Right hindlimb (tissue), 1 donor: Measurements from ENCODE around the gene EYS.
A peak's percentile ranks its signal among the peaks of the same experiment; 100 is the strongest.
"Not testable (repeated sequence)": the region's sequence is repeated elsewhere in the genome, so short reads cannot be mapped to it uniquely, and the experiment has no call there.

ENCODE experiments used
- DNase-seq: peaks from one replicate; pipeline ENCODE4 v3.0.0-alpha.2; 2018

Gene EYS

DNA sequence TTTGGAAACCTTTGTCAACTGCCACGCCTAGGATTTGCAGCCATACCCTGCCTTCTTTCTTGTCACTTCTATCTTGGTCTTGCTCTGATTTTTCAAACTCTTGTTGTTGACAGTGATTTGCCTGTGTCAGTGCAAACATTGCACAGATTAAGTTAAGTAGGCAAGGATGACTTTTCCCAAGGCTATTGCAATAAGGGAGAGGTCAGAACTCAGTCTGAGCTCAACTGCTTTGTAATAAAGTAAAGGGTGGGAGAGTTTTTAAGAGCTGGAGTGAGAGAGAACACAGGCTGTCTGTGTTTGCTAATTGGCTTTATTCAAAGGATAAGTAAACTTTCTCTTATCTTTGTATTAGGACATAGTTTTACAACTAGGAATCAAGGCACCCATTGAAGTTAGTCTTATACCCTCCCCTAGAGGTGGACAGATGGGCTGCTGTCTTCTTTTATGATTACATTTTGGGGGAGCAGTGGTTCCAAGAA, 1622.8 kb downstream of the EYS start:
- no peak for DNase-seq

- DNase-seq = no peak
These were observed 1623.8 kb downstream of the EYS start for GRCh38 chr6:64083261-64083660.

DNA sequence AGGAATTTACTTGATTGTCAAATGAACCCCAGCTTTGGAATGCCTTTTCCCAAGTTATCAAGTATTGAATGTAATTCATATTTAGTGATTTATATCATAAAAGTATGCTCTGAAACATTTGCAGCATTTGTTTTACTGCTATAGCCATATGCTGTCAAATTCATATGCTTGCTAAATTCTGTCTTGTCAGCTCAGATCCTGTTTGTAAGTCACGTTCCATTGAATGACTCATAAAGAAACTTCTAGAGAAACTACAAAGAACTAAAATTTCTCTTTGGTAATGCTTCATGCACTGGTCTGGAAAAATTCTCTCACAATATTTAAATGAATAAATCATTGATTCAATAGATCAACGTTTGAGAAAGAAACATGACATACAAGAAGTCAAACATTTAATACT, 1625.6 kb downstream of the EYS start:
- no peak for DNase-seq

GRCh38 chr6:64074981-64075380, 1632.0 kb downstream of the EYS start:
- DNase-seq = no peak

- no peak for DNase-seq
These were observed 1634.3 kb downstream of the EYS start for GRCh38 chr6:64072686-64073085.

- DNase-seq = no peak
These were observed 1642.1 kb downstream of the EYS start for GRCh38 chr6:64064919-64065318.

- no peak for DNase-seq
These were observed 1643.9 kb downstream of the EYS start for GRCh38 chr6:64062960-64063683.

- no peak for DNase-seq
These were observed 1652.2 kb downstream of the EYS start for GRCh38 chr6:64054861-64055260.

- no peak for DNase-seq
These were observed 1656.4 kb downstream of the EYS start for GRCh38 chr6:64050590-64050989.

- no peak for DNase-seq
These were observed 1657.3 kb downstream of the EYS start for GRCh38 chr6:64049736-64050135.

GRCh38 chr6:64046746-64047208, 1660.2 kb downstream of the EYS start:
- DNase-seq = no peak

DNA sequence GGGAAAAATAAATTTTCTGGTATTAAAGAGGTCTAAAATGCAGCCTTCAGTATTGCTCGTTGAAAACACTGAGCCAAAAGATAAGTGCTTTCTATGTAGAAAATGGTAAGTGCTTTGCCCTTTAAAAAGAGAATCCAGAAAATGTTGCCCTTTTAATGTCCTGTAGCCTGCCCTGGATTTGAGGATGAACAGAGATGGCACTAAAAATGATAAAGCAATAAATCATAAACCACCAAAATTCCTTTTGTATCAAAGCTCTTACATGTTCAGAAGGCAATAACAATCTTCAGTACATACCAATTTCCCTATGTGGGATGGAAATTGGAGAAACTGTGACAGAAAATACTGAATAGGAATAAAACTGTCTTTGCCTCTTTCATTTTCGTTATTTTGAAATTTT, 1665.7 kb downstream of the EYS start:
- DNase-seq = no peak

DNA sequence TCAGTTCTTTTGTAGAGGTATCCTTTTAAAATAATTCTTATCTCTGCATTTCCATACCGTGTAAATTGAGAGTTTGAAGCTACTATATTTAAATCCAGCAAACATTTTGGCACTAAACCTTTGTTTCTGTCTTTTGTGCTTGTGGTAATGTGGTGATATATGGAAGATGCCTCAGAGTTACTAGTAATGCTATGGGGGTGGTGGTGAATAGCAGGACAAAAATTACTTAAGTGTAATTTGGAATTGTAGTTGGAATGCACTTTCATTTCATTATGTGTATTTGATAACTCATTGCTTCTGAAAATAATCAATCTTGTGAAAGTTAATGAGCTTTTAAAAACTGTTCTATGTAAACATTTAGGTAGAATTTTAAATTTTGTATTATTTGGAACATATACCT, 1666.9 kb downstream of the EYS start:
- DNase-seq = no peak

DNA sequence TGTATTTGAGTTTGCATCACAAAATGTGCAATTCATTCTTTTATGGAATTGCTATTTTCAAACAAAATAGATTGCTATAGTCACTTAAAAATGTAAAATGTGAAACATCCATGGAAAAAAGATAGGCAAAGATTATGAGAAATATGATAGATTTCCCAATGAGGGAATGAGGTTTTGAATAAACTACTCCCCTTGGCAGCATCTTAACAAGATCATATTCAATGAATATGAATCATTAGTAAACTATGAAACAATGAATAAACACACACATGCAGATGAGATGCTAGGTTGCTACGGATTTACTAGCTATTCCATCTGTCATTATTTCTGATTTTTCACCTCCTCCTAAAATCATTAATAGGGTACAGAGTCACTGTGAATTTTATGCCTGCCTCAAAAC, 1669.6 kb downstream of the EYS start:
- DNase-seq = no peak

DNA sequence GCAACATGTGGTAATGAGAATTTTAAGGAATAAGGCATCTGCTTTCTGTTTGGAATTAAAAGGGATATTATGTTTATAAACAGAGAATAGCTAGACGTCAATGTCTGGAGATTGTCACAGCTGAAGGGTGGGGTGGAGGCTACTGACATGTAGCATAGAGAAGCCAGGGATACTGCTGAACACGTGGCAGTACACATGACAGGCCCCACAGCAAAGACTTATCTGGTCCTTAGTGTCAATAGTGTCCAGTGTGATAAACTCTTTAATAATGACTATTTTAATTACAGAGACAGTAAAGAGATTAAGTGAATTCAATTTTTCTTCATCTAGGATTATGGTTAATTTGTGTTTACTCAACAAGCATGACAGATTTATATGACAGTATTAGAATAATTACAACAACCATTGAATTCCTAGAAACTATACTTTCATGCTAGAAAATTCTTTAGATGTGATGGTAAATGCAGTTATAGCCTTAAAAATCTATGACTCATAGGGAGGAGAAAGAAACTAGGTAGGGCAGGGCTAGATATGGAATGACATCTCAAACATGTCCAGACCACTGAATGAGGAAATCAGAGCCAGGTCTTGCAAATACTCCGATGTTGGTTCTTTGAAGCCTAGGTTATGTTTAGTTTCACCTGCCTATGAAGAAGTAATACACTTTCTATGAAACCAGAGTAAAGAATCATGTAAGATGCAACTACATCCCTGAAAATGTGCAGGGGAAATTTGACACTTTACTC, 1671.9 kb downstream of the EYS start:
- no peak for DNase-seq

DNA sequence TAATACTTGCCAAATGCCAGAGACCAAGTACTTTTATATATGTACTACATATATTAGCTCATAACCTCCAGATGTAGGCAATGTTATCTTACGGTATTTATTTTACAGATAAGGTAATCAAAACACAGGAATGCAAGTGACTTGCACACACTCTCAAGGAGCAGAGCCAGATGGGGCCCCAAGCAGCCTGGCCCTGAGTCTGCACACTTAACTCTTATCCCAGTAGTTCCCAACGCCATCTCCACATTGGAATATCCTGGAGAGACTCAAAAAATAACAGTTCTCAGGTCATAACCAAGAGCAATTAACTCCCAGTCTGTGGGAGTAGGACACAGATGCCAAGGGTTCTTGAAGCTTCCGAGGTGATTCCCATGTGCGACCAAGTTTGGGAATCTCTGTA, 1672.7 kb downstream of the EYS start:
- DNase-seq = no peak

GRCh38 chr6:64030950-64031618, 1675.9 kb downstream of the EYS start:
- not testable (repeated sequence) for DNase-seq

DNA sequence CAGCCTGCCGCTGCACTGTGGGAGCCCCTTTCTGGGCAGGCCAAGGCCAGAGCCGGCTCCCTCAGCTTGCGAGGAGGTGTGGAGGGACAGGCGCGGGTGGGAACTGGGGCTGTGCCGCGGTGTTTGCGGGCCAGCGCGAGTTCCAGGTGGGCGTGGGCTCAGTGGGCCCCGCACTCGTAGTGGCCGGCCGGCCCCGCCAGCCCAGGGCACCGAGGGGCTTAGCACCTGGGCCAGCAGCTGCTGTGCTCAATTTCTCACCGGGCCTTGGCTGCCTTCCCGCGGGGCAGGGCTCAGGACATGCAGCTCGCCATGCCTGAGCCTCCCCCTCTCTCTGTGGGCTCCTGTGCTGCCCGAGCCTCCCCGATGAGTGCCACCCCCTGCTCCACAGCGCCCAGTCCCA, 1683.3 kb downstream of the EYS start:
- DNase-seq = no peak

GRCh38 chr6:64014595-64014994, 1692.4 kb downstream of the EYS start:
- no peak for DNase-seq

DNA sequence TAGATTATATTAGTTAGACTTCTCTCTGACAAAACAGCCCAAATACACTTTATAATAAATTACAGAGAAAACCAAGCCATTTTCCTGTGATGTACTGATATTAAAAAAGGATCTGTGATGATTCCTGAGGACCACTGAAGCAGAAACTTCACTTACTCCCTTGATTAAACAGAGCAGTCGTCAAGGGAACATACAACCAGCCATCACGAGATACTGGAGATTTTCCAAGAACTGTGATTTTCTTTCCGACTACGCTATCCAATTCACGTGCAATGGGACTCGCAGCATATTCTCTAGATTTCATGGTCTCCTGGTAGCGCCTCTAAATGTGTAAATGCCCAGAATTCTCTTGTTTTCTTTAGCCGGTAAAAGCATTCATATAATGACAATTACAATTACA, 1694.0 kb downstream of the EYS start:
- peak; percentile 29 for DNase-seq

- DNase-seq = peak; percentile 60
These were observed 1694.5 kb downstream of the EYS start for GRCh38 chr6:64012351-64013001.

GRCh38 chr6:64010666-64011065, 1696.4 kb downstream of the EYS start:
- DNase-seq = no peak

- no peak for DNase-seq
These were observed 1697.0 kb downstream of the EYS start for GRCh38 chr6:64010010-64010409.
